ENCODE results near the gene CASP8.

- no peak for TF ChIP-seq CTCF (IDR thresholded peaks at IDR 0.05)
- TF ChIP-seq EP300 (IDR thresholded peaks at IDR 0.05) = no peak
- no peak for TF ChIP-seq POLR2AphosphoS5 (IDR thresholded peaks at IDR 0.05)
- no peak for TF ChIP-seq POLR2A (IDR thresholded peaks at IDR 0.05)
Measured at GRCh38 chr2:201320257-201320656, 59.9 kb downstream of the CASP8 start.

Measured in stomach (tissue), 4 donors.